DMS114 treated with DMSO at 0.1 percent for 48 hours (cell line): ENCODE measurements around the gene FAM227A.
"Not testable (repeated sequence)": the region's sequence is repeated elsewhere in the genome, so short reads cannot be mapped to it uniquely, and the experiment has no call there.

Experiments used
- DNase-seq: peaks from one replicate; lab custom pipeline; 2025; ENCODE audit not compliant: unreplicated experiment; lab: John Stamatoyannopoulos, UW

The FAM227A gene

DNA sequence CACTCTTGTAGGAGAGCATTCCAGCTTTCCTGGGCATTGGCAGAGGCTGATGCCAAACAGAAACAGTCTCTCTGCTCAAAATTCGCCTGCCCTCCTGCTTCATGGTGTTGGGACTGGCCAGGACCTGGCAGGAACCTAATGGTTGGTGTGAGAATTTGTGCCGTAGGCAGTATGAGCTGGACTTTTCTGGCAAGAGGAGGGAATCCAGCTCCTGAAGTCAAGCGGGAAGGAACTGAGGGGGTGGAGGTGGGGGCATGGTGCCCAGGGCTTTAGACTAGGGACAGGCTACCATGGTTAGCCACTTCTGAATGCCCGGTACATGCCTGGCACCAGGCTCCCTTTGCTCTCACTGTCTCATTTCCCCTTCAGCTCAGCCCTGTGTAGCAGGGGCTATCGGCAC, 18.7 kb upstream of the FAM227A start:
- DNase-seq, result no peak

GRCh38 chr22:38657045-38657909, 1.1 kb upstream of the FAM227A start:
- no peak for DNase-seq

- DNase-seq, result no peak
These were observed 505 bp downstream of the FAM227A start for GRCh38 chr22:38655519-38656255.

DNA sequence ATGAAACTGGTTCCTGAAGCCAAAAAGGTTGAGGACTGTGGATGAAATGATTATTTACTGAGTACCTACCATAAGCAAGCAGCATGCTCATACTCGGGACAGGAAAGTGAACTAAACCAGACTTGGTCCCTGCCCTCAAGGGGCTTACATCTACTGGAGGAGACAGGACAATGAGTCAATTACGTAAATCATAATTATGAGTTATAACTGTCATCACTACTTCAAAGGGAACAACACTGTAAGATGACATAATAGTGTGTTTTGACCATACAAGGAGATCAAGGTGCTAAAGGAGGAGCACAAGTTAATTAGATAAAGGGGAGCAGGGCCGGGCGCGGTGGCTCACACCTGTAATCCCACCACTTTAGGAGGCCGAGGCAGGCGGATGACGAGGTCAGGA, 2.5 kb downstream of the FAM227A start:
- DNase-seq, result no peak

- DNase-seq, result no peak
These were observed 3.3 kb downstream of the FAM227A start for GRCh38 chr22:38652859-38653258.

DNA sequence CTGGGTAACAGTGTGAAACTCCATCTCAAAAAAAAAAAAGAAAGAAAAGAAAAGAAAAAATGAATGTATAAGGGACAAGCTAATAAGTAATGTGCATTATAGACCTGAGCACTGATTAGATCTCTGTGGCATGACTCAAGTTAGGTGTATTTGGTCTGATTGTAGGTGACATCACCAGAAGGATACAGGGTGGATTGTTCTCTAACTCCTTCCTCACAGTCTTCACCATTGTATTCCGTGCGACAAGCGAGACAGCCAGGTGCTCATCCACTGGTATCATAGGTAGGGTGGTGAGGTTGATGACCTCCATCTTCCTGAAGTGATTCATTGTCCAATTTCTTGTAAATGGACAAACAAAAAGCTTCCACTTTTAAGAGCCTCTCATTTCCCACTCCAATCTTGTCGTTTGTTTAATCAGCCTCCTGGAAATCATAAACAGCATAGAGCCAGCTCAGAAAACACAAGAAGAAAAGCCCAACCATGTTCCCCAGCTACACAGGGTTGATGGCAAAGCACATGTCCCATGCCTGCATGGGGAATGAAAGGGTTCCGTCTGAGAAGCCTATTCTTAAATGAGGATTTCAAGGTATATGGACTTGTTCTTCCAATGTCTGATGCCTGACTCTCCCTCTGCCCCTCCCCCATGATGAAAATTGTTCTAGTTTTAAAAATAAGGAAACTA, 6.2 kb downstream of the FAM227A start:
- DNase-seq, result no peak

- DNase-seq, result no peak
These were observed 10.8 kb downstream of the FAM227A start for GRCh38 chr22:38645430-38645829.

DNA sequence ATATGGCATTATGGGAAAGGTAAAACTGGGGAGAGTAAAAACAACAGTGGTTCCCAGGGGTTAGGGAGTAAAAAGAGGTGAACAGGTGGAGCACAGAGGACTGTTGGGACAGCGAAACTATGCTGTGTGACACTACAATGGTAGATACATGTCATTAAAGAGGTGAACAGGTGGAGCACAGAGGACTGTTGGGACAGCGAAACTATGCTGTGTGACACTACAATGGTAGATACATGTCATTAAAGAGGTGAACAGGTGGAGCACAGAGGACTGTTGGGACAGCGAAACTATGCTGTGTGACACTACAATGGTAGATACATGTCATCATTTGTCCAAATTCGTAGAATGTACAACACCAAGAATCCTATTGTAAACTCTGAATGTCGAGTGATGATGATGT, 11.9 kb downstream of the FAM227A start:
- not testable (repeated sequence) for DNase-seq

- DNase-seq, result no peak
These were observed 14.6 kb downstream of the FAM227A start for GRCh38 chr22:38641476-38642040.

GRCh38 chr22:38638728-38639127, 17.5 kb downstream of the FAM227A start:
- DNase-seq, result no peak

GRCh38 chr22:38638216-38638615, 18.0 kb downstream of the FAM227A start:
- DNase-seq, result no peak

- no peak for DNase-seq
These were observed 23.7 kb downstream of the FAM227A start for GRCh38 chr22:38632528-38632927.

GRCh38 chr22:38631724-38632123, 24.5 kb downstream of the FAM227A start:
- DNase-seq, result no peak

DNA sequence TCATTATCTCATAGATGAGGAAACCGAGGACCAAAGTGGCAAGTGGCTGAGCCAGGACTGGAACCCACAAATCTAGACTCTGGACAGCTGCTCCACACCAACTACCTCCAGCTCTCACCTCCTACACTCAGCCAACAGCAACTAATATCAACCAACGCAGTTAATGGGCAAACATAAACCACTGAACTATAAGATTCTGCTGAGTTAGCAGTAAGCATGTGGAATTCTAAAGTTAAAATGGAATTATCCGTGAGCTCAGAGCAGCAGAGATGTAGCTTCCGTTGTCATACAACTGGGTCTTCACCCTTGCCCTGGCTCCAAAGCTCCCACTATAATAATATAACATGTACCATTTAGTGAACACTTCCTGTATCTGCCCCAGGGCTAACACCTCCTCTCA, 27.1 kb downstream of the FAM227A start:
- no peak for DNase-seq

DNA sequence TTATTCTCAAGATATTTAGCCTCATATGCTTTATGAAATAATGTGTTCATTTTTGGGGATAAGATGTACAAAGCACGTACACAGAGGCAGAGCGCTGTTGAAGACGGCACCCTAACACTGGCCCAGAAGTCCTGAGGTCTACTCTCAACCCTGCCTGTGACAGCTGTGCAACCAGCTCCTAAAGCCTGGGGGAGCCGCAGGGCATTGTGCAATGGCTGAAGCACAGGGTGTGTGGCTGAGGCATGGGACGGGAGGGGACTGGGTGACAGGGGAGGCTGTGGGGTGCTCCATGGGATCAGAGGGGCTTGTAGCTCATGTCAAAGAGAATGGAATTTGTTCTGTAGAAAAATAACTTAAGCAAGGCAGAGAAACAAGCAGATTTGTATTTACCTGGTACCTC, 27.7 kb downstream of the FAM227A start:
- DNase-seq, result no peak

DNA sequence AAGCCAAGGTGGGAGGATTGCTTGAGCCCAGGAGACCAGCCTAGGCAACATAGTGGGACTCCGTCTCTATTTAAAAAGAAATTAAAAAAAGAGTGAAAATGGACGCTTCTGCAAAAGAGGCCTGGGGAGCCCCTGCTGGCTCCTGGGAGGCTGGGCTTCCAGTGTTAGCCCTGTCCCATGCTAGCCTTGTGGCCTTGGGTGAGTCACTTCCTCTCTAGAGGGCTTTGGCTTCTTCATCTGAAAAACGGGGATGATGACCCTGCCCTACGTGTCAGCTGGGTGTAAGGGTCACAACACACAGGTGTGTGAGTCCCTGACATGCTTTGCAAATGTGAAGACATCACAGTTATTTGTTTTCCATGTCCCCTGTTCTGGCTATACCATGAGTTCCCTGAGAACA, 32.8 kb downstream of the FAM227A start:
- DNase-seq, result no peak

DNA sequence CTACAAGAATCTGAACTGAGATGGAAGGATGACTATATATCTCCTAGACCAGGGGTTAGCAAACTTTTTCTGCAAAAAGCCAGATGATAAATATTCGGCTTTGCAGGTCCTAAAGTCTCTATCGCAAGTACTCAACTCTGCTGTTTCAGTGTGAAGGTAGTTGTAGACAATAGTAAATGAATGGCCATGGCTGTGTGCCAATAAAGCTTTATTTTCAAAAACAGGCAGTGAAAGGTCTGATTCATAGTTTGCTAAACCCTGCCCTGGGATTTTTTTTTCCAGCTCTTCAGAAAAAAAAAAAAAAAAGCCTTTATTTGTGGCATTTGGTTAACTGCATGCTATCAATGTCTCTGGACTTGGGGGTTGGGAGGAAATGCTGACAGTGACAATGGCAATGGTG, 37.5 kb downstream of the FAM227A start:
- DNase-seq, result no peak

- no peak for DNase-seq
These were observed 37.9 kb downstream of the FAM227A start for GRCh38 chr22:38618258-38618657.

- not testable (repeated sequence) for DNase-seq
These were observed 41.2 kb downstream of the FAM227A start for GRCh38 chr22:38615064-38615405.

DNA sequence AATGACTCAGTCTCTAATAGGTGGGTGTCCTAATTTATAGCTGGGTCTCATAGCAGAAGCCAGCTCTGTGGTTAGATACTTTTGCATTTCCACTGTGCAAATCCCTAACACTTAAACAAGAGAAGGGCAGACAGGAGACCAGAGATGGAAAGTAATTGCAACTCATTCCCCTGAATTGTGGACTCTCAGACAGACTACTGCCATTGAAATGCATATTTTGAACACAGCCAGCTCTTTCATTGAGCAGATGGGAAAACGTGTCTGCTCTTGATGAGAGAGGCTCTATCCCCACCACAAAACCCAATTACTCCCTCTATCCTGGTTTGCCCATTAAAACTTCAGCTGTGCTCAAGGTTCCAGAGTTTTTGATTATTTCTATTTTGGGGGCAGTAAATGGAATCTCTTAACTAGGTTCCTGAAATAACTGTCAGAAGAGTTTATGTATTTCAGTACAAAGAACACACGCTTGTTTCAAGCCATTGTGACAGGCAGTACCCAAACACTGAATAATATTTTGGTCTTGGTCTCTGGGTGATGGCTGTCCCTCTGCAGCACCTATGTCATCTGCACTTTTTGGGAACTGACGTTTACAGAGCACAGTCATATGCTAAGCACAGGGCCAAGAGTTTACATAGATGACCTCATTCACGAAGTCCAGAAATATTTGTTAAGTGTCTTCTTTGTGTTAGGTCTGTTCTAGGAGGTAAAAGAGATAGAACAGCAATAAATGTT, 41.7 kb downstream of the FAM227A start:
- DNase-seq, result no peak

DNA sequence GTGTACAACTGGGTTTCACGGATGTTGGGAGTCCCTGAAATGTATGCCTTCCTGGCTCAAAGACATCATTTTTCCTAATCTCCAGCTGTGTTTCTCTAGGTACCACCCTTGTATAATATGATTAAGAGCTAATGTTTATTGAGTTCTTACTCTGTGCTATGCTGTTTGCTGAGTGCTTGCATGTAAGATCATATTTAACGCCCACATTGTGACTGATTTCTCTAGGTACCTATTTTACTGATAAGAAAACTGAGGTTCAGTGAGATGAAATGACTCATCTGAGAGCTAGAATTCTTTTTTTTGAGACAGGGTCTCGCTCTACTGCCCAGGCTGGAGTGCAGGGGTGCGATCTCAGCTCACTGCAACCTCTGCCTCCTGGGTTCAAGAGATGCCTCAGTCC, 42.6 kb downstream of the FAM227A start:
- no peak for DNase-seq
